Measurements from ENCODE around the gene ANKFN1.

DNA sequence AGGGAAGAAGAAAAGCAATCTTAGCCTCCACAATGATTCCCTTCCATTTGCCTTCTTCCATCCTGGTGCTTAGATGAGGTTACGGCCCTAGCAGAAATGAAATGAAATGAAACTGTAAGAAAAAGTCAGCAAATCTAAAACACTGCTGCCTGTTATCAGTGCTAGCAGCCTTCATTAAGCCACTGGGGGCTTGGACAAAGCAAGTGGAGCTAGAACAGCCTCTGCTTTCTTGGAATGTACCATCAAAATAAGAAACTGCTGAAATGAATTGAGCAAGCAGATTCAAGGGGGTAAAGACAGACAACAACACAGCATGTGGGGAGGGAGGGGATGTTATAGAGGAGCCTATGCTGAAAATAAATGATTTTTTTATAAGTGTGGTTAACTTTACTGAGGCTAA is 5.1 kb downstream of the ANKFN1 start:
- no peak for TF ChIP-seq POLR2AphosphoS5 (IDR thresholded peaks at IDR 0.05)
- TF ChIP-seq CTCF (IDR thresholded peaks at IDR 0.05): no peak
